ENCODE data around the gene PSKH1.
A peak's percentile ranks its signal among the peaks of the same experiment; 100 is the strongest.

PSKH1 gene

GRCh38 chr16:67942510-67943255 is 49.6 kb downstream of the PSKH1 start:
- DNase-seq, result no peak

DNA sequence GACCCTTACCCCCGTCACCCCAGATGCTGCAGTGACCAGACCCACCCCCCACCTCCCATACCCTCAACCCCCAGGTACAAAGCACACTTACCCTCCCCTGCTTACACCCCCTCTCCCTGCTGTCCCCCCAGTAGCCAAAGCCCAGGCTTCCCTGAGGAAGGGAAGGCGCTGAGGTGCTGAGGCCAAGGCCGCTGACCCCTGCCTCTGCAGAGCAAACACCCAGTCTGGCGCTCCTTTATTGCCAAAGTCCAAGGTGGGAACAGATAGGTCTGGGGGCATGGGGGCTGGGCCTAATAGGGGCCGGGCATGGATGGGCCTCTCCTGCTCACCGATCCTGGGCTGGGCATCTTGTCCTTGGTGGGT is 50.2 kb downstream of the PSKH1 start:
- DNase-seq, result no peak

DNA sequence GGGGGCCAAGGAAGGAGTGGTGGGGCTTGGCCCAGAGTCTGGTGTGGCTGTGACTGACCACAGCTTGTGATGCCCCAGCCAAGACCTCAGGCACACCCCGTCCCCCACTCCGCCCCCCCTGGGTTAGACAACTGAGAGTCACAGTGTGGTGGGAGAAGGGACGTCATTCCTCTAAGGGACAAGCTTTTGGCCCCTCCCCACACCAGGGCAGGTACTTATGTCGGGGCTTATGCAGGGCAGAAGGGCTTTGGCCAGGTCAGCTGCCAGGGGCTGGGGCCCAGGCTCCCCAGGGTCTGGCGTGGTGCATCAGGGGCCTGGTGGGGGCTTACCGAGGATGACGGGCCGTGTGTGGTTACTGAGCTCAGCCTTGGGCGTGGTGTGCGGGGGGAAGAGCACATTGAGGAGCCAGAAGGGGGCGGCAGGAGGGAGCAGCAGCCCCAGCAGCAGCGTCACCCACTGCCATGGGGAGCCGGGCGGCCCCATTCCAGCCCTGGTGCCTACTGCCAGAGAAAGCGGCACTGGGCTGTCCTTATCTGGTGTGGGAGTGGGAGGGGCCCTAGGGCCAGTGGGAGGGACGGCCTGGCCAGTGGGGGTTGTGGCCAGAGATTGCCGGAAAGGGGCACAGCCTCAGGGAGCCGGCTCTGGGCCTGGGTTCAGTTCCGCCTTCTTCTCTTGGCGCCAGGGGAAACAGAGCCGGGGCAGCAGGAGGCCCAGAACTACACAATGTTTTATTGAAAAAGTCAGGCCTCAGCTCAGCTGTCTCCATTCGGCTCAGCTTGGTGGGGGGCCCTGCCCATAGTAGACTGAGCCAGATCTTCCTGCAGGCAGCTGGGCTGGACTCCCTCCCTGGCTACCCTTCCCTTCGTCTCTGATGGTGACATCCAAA is 50.8 kb downstream of the PSKH1 start, which contains the start of gene LCAT:
Gene LCAT (minus strand): TSS at position 502 of the 886 bp plus-strand sequence. CDS start 19 bp downstream, at position 483.
- no peak for DNase-seq

DNA sequence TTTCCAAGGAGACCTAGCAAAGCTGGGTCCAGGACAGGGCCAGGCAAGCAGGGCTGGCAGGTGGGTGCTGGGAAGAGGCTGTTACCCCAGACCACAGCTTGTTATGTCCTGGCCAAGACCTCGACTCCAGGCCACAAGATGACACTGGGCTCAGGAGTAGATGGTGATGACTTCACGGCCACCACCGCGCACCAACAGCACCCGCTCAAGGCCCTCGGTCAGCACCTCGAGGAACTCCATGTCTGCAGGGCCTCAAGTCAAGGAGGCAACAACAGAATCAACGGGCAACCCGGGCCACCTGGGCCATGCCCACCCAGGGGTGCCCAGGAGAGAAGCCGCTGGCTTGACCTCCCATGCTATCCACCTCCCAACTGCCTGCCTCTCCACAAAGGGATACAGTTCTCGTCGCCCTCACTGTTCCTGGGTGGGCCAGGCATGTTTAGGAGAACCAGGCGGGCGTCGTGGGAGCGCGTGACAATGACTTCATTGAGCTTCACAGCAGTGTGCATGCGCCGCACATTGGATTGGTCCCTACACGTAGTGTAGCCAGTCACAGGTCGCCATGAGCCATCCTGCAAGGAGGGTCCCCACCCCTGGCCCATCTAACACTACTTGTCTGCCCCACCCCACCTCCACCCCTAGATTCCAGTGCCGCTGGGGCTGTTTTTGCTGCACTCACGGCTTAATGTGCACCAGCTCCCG is 51.8 kb downstream of the PSKH1 start:
- DNase-seq, result no peak

GRCh38 chr16:67945392-67945933 is 52.4 kb downstream of the PSKH1 start:
- DNase-seq, result no peak

DNA sequence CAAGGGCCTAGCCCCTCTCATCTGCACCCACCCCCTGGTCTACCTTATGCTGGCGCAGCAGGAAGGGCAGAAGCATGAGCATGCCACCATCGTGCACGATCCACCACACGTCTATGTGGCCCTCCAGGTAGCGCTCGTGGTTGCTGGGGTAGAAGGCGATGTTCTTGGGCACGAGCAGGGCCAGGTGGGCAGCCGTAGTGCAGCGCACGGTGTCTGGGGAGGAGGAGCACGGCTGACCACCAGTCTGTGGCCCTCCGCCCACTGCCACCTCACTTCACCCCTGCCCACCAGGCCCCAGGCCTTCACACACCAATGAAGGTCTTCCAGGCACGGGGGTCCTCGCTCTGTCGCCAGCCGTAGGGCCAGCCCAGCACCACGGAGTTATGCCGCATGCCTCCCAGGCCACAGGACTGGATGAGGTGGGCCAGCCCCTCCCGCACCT is 53.1 kb downstream of the PSKH1 start:
- DNase-seq, result no peak

DNA sequence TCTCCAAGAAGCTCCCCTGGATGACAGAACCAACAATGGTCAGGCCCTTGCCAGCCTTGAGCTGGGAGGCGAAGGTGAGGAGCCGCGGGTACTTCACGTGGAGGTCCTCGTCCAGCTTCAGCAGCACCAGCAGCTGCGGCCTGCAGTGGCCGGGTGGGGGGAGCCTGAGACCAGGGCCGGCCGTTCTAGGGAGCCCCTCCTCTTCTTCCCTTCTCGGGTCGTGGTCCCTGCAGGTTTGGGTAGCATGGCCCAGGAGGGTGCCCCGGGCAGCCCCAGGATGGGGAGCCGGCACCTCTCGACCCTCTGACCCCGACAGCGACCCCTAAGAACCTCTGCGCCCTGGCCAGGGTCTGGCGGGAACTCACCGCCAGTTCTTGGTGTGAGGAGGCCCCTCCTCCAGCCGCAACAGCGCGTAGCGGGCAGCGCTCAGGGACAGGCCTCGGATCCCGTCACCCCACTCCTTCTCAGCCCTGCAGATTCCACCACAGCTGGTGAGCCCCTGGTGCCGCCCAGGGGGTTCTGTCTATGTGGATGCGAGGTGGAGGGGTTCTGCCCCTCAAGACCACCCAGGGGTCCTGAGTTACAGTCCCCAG is 54.0 kb downstream of the PSKH1 start:
- no peak for DNase-seq

DNA sequence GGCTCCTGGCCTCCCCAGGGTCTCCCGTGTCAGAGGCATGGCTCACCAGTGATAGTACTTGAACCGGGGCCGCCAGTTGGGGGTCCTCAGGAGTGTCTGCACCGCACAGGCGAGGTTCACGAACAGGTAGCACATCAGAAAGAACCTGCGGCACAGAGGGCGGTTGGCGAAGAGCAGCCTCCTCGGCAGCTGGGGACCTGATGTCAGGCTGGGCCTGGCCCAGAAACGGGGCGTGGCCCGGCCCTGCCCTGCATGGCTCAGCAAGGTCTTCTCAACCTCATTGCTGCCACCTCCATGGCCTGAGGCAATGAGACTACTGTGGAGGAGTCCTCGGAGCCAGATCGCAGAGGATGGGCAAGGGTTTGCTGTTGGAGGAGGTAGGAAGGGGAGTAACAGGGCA is 55.0 kb downstream of the PSKH1 start:
- DNase-seq, result no peak

DNA sequence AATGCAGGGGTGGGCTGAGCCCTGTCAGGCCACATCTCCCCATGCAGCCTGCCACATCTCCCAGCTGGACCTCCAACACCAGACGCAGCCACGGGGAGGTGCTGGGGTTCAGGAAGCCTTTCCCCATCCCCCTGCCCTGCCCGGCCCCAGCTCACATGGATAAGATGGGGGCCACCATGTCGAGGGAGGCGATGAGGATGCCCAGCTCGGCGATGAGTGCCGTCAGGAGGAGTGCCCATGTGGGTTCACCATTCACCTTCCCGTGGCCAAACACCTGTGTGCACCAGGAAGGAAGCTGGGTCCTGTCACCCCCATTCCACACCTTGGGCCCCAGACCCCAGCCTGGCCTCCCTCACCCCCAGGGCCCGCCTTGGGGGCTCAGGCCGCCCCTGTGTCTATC is 56.6 kb downstream of the PSKH1 start:
- peak; percentile 11 for DNase-seq

DNA sequence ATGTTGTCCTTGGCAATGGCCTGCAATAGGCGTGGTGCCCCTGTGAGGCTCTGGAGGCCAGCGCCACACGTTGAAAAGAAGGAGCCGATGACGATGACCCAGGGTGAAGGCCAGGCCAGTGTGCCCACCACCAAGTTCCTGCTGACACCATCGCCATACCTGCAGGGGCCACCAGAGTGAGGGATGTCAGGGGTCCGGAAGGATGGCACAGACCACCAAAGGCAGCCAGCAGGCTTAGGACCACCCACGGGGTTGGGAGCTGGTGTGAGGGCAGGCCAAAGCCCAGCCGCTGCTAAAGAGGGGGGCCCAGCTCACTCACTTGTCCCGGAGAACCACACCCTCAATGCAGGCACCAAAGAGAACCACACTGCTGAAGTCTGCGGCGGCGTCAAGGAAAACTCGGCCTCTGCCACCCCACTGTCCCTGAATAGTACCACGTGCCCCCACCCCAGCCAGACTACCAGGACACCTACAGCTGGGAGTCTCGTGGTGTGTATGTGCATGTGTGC is 57.3 kb downstream of the PSKH1 start:
- peak; percentile 16 for DNase-seq

GRCh38 chr16:67951485-67951884 is 58.4 kb downstream of the PSKH1 start:
- DNase-seq, result peak; percentile 65

- DNase-seq, result peak; percentile 21
Observed at GRCh38 chr16:67953641-67954375, 60.8 kb downstream of the PSKH1 start.

DNA sequence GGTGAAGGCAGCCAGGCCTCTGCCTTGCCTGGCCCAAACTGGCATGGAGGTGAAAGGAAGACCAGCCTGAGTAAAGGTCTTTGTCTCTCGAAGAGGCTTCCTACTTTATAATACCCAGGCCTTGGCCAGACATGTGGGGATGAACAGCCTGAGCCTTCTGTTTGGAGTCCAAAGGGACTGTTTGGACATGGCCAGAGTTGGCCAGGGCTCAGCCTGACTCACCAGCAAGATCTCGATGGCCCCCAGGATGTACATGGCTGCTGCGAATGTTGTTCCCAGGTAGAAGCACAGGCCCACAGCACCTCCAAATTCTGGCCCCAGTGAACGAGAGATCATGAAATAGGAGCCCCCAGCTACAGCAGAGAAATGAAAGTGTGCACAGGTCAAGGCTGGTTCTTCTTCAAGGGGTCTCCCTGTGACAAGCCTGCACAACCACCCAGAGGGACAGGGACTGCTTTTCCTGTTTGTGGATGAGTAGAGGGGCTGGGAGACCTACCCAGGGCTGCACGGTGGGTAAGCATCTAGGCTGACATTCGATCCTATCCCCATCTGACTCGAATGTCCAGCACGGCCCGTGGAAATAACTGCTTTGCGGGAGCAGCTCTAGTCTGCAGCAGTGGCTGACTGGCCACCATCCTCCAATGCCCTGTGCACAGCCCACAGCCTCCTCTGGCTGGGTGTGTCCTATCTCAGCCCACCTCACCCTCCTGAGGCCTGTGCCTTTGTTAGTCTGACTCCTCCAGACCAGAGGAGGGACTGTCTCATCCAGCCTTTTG is 61.6 kb downstream of the PSKH1 start:
- DNase-seq, result no peak

DNA sequence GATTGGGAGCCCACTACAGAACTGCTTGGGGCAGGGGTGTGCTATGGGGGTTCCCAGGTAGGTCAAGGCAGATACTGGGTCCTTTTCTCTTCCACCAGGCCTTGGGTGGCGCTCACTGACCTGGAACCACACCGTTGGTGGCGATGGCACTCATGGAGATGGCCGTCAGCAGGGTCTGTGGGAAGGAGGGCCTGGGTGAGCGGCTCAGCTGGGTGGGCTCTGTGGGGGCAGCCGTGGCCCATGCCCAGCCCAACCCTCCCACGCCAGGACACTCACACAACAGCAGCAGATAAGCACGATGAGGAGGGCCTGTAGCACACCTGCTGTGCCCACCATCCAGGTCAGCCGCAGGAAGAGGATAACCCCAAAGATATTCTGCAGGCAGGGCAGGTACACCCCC is 64.6 kb downstream of the PSKH1 start:
- DNase-seq, result no peak

DNA sequence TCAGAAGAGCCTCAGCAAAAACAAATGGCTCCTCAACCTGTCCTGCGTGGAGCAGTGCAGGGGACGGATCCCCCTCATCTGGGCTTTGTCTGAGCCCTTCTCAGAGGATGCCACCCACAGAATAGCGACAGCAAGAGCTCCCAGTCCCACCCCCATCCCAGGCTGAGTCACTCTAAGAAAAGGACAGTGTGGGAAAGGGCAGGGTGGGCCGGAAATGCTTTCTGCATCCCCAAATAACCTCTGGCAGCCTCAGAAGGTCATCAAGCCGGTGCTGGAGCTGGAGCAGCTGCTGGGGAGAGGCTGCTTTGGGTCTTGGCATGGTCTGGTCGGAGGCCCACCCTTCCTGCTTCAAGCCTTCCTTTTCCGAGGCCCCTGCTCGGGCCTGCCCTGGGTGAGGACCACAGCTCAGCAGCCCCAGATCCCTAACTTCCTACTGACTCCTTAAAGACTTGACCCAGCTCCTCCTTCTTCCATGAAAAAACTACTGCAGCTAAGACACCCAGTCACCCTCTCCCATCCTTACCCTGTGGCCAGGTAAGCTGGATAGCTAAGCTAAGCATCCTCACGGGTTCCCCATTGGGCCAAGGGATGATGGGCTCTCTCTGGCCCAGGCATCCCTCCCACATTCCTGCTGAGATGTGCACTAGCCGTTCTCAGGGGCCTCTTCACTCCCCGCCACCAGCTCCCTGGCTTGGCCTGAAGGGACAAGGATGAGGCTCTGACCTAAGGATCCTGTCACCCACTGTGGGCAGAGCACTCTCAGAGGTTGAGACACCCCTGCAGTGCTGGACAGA is 66.7 kb downstream of the PSKH1 start:
- no peak for DNase-seq

- DNase-seq, result no peak
Observed at GRCh38 chr16:67961551-67961957, 68.5 kb downstream of the PSKH1 start.

DNA sequence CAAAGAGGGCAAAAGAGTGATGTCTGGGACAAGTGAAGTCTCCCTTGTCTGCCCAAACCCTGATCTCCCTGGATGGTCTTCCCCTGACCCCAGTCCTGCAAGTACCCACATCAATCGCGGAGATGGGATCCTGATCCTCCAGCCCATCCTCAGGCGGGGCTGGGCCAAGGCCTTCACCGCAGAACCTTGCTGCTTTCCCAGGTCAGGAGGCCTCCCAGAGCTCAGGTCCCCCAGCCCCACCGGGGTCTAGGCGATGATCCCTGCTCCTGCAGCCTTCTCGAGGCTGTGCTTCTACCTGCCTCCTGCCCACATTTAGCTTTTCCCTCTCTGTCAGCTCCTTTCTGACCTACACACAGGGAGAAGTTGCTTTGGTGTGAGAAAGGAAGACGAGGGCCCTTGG is 69.1 kb downstream of the PSKH1 start:
- DNase-seq, result no peak

- no peak for DNase-seq
Observed at GRCh38 chr16:67963292-67963661, 70.2 kb downstream of the PSKH1 start.

DNA sequence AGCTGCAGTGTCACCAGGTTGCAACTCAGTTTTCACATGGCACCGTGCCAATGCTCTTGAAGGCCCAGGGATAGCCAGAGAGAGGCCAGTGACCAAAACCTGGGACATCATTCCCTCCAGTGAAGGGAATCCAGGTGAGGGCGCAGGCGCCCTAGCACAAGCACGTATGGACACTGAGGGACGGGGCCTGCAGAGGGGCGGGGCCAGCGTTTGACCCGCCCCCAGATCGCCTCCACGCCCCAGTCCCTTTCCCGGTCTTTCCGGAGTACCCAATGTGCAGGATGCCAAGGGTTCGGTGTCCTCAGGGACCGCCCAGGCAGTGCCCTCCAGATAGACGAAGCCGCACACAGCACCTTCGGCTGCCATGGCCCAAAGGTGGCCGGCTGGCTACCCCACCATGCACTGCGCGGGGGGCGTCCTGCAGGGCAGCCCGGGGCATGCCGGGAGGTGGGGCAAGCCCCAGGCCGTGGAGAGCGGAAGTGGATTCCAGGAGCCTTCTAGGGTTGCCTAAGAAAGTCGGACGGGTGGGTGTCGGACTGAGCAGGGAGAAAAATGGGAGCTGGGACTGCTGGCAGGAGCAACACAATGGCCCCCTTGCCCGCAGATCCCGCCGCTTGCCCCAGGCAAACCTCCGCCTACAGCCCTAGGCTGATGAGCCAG is 70.7 kb downstream of the PSKH1 start:
- no peak for DNase-seq

All from femur (tissue), 1 donor.